HepG2 (cell line): ENCODE results near the gene VDR. TPM values are rescaled to one million over a fixed set of nuclear protein-coding genes. Genes with fewer than 3 reads are reported as not detected.

ENCODE experiments used
- CEBPB ChIP-seq: IDR thresholded peaks from 2 replicates; pipeline ENCODE4 v1.6.1; 2011; ENCODE audit warnings: low read depth, low read length, improper control_type of control experiment, borderline replicate concordance
- CHD4 ChIP-seq: fragments of 200-600 bp; sonication (generic); IDR thresholded peaks from 2 replicates; pipeline ENCODE4 v1.7.0; 2017; ENCODE audit warnings: mild to moderate bottlenecking, low read length, borderline replicate concordance
- FOXC1 ChIP-seq: sonication (generic); formaldehyde crosslinking; IDR thresholded peaks from 2 replicates; pipeline ENCODE4 v1.8.0; 2022; ENCODE audit warnings: mild to moderate bottlenecking, missing genetic modification reagents, borderline replicate concordance
- ISX ChIP-seq: sonication (generic); formaldehyde crosslinking; conservative IDR thresholded peaks from 2 replicates; pipeline ENCODE4 v1.5.0; 2020; ENCODE audit warnings: missing genetic modification reagents
- MIER3 ChIP-seq: IDR thresholded peaks from 2 replicates; pipeline ENCODE4 v1.6.1; 2016; ENCODE audit warnings: missing compliant biosample characterization, borderline replicate concordance
- NCOR1 ChIP-seq: fragments of 200-600 bp; sonication (generic); IDR thresholded peaks from 2 replicates; pipeline ENCODE4 v1.7.0; 2017; ENCODE audit warnings: antibody characterized with exemption, low read length, borderline replicate concordance
- NR2F6 ChIP-seq, 2 experiments: IDR thresholded peaks; 2 replicates each; pipeline ENCODE4 v1.6.1; 2016; ENCODE audit warnings: antibody characterized with exemption in 1 of 2, mild to moderate bottlenecking in 1 of 2
- PITX1 ChIP-seq: sonication (generic); formaldehyde crosslinking; IDR thresholded peaks from 2 replicates; pipeline ENCODE4 v1.5.1; 2020; ENCODE audit warnings: mild to moderate bottlenecking, missing genetic modification reagents
- SPEN ChIP-seq: sonication (generic); formaldehyde crosslinking; IDR thresholded peaks from 2 replicates; pipeline ENCODE4 v1.5.1; 2020; ENCODE audit warnings: low read depth, mild to moderate bottlenecking, missing genetic modification reagents
- THAP11 ChIP-seq: IDR thresholded peaks from 2 replicates; pipeline ENCODE4 v1.6.1; 2016; ENCODE audit warnings: missing biosample characterization, missing genetic modification reagents
- ZFX ChIP-seq: sonication (generic); formaldehyde crosslinking; IDR thresholded peaks from 2 replicates; pipeline ENCODE4 v1.4.0; 2020; ENCODE audit warnings: mild to moderate bottlenecking, low read depth, missing genetic modification reagents, moderate library complexity
- ZNF10 ChIP-seq: sonication (generic); formaldehyde crosslinking; IDR thresholded peaks from 2 replicates; pipeline ENCODE4 v1.4.0; 2020; ENCODE audit warnings: mild to moderate bottlenecking, low read depth, missing genetic modification reagents, borderline replicate concordance
- ZNF136 ChIP-seq: sonication (generic); formaldehyde crosslinking; IDR thresholded peaks from 2 replicates; pipeline ENCODE4 v1.8.1; 2022; ENCODE audit warnings: low read depth, mild to moderate bottlenecking, moderate library complexity, missing genetic modification reagents
- ZNF232 ChIP-seq: sonication (generic); formaldehyde crosslinking; IDR thresholded peaks from 2 replicates; pipeline ENCODE4 v1.4.0; 2020; ENCODE audit warnings: missing genetic modification reagents, borderline replicate concordance
- ZNF430 ChIP-seq: sonication (generic); formaldehyde crosslinking; IDR thresholded peaks from 2 replicates; pipeline ENCODE4 v1.9.0; 2021; ENCODE audit warnings: mild to moderate bottlenecking, missing genetic modification reagents
- polyA plus RNA-seq, 8 experiments: library from polyadenylated mRNA; depleted of rRNA in 3 of 8; stranded (reverse) in 7 of 8; unstranded in 1 of 8; fragments of >200 nt; fragmentation: Illumina TruSeq in 4 of 8; extraction: Trizol in 4 of 8; gene quantifications; 2 replicates each; pipeline versions ENCODE4 v1.2.1 to v1.2.3, GENCODE V29; 2011 to 2016; ENCODE audit warnings: low read depth in 4 of 8, missing spikeins in 1 of 8, mixed read lengths in 1 of 8; ENCODE audit not compliant: insufficient read depth in 1 of 8
- total RNA-seq, 5 experiments: library from RNA; depleted of rRNA; stranded (reverse); fragments of >200 nt; fragmentation: Illumina TruSeq; extraction: Trizol; gene quantifications; 2 replicates each; pipeline ENCODE4 v1.2.3, GENCODE V29; 2016; ENCODE audit warnings: low read depth in 1 of 5
- TF ChIP-seq, protein P1 (sequence below): sonication (generic); formaldehyde crosslinking; IDR thresholded peaks from 2 replicates; pipeline ENCODE4 v1.8.1; 2022; ENCODE audit warnings: low read depth, mild to moderate bottlenecking, missing genetic modification reagents
- TF ChIP-seq, protein P2 (sequence below): sonication (generic); formaldehyde crosslinking; IDR thresholded peaks from 2 replicates; pipeline ENCODE4 v1.8.1; 2023; ENCODE audit warnings: missing genetic modification reagents, mild to moderate bottlenecking, borderline replicate concordance
- TF ChIP-seq, protein P3 (sequence below): sonication (generic); formaldehyde crosslinking; IDR thresholded peaks from 2 replicates; pipeline ENCODE4 v1.9.0; 2021; ENCODE audit warnings: missing genetic modification reagents, borderline replicate concordance
- TF ChIP-seq, protein P4 (sequence below): sonication (generic); formaldehyde crosslinking; IDR thresholded peaks from 2 replicates; pipeline ENCODE4 v1.4.0; 2020; ENCODE audit warnings: missing genetic modification reagents, mild to moderate bottlenecking, borderline replicate concordance
- TF ChIP-seq, protein P5 (sequence below): sonication (generic); formaldehyde crosslinking; IDR thresholded peaks from 2 replicates; pipeline ENCODE4 v1.4.0; 2020; ENCODE audit warnings: missing genetic modification reagents

The VDR gene
- total and polyA plus RNA-seq, 2 of the 13 experiments (the other 11 are each of a cell fraction or from before 2014, with no cell fraction given): 0.08 to 0.33 TPM

DNA sequence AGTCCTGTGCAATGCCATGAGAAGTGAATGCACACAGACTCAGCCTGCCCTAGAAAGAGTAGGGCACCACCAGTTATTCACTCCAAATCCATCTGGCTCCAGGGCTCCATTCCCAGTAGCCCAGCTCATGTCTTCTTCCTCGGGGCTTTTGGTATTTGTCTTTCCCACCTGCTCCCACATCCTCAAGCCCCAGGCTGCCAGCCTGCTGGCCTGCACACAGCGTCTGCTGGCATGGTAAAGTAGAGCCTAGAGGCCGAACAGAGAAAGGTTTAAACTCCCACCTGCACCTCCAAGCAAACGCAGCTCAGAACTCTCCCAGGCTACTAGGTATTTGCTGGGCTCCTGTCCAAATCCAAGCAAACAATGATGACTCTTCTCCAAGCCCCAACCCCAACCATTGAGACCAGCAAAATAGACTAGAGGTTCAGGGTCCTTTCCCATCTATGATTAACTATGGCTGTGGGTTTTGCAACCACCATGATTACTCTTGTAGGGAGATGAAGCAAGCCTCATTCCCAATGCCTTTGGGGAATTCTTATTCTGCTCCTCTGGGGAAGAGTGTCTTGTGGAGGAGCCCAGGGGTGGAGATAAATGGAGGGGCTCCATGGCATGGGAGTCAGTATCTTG, 5.2 kb upstream of the VDR start (continued):
- TF ChIP-seq, protein P1, sequence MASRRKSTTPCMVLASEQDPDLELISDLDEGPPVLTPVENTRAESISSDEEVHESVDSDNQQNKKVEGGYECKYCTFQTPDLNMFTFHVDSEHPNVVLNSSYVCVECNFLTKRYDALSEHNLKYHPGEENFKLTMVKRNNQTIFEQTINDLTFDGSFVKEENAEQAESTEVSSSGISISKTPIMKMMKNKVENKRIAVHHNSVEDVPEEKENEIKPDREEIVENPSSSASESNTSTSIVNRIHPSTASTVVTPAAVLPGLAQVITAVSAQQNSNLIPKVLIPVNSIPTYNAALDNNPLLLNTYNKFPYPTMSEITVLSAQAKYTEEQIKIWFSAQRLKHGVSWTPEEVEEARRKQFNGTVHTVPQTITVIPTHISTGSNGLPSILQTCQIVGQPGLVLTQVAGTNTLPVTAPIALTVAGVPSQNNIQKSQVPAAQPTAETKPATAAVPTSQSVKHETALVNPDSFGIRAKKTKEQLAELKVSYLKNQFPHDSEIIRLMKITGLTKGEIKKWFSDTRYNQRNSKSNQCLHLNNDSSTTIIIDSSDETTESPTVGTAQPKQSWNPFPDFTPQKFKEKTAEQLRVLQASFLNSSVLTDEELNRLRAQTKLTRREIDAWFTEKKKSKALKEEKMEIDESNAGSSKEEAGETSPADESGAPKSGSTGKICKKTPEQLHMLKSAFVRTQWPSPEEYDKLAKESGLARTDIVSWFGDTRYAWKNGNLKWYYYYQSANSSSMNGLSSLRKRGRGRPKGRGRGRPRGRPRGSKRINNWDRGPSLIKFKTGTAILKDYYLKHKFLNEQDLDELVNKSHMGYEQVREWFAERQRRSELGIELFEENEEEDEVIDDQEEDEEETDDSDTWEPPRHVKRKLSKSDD (CRISPR knock-in tag): no peak
- no peak for TF ChIP-seq SPEN (CRISPR knock-in tag)
- TF ChIP-seq CHD4: 0 out of 2 replicates have a peak, but pooled peaks have one; percentile 72
- no peak for TF ChIP-seq ZFX (CRISPR knock-in tag)
- 0 out of 2 replicates have a peak, but pooled peaks have one; percentile 23 for TF ChIP-seq FOXC1 (CRISPR knock-in tag)
- TF ChIP-seq, protein P2, sequence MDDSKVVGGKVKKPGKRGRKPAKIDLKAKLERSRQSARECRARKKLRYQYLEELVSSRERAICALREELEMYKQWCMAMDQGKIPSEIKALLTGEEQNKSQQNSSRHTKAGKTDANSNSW (CRISPR knock-in tag): no peak
- TF ChIP-seq, protein P3, sequence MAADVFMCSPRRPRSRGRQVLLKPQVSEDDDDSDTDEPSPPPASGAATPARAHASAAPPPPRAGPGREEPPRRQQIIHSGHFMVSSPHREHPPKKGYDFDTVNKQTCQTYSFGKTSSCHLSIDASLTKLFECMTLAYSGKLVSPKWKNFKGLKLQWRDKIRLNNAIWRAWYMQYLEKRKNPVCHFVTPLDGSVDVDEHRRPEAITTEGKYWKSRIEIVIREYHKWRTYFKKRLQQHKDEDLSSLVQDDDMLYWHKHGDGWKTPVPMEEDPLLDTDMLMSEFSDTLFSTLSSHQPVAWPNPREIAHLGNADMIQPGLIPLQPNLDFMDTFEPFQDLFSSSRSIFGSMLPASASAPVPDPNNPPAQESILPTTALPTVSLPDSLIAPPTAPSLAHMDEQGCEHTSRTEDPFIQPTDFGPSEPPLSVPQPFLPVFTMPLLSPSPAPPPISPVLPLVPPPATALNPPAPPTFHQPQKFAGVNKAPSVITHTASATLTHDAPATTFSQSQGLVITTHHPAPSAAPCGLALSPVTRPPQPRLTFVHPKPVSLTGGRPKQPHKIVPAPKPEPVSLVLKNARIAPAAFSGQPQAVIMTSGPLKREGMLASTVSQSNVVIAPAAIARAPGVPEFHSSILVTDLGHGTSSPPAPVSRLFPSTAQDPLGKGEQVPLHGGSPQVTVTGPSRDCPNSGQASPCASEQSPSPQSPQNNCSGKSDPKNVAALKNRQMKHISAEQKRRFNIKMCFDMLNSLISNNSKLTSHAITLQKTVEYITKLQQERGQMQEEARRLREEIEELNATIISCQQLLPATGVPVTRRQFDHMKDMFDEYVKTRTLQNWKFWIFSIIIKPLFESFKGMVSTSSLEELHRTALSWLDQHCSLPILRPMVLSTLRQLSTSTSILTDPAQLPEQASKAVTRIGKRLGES (CRISPR knock-in tag): no peak
- TF ChIP-seq THAP11 (CRISPR knock-in tag): peak; percentile 20; the same call in 1 of the 2 replicates
- peak; percentile 93 for TF ChIP-seq CEBPB
- no peak for TF ChIP-seq ZNF10
- no peak for TF ChIP-seq ZNF136 (CRISPR knock-in tag)
- peak; percentile 41; the same call in 1 of the 2 replicates for TF ChIP-seq PITX1 (CRISPR knock-in tag)
- no peak for TF ChIP-seq NR2F6 (IDR thresholded peaks at IDR 0.05)
- TF ChIP-seq NR2F6 (CRISPR knock-in tag; IDR thresholded peaks at IDR 0.05): 0 out of 2 replicates have a peak, but pooled peaks have one; percentile 18
- peak; percentile 36; the same call in 1 of the 2 replicates for TF ChIP-seq ZNF232
- 0 out of 2 replicates have a peak, but pooled peaks have one; percentile 30 for TF ChIP-seq ZNF430 (CRISPR knock-in tag)
- TF ChIP-seq ISX (CRISPR knock-in tag): no peak
- TF ChIP-seq, protein P4, sequence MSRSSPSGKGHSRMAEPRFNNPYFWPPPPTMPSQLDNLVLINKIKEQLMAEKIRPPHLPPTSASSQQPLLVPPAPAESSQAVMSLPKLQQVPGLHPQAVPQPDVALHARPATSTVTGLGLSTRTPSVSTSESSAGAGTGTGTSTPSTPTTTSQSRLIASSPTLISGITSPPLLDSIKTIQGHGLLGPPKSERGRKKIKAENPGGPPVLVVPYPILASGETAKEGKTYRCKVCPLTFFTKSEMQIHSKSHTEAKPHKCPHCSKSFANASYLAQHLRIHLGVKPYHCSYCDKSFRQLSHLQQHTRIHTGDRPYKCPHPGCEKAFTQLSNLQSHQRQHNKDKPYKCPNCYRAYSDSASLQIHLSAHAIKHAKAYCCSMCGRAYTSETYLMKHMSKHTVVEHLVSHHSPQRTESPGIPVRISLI (CRISPR knock-in tag): no peak
- TF ChIP-seq, protein P5, sequence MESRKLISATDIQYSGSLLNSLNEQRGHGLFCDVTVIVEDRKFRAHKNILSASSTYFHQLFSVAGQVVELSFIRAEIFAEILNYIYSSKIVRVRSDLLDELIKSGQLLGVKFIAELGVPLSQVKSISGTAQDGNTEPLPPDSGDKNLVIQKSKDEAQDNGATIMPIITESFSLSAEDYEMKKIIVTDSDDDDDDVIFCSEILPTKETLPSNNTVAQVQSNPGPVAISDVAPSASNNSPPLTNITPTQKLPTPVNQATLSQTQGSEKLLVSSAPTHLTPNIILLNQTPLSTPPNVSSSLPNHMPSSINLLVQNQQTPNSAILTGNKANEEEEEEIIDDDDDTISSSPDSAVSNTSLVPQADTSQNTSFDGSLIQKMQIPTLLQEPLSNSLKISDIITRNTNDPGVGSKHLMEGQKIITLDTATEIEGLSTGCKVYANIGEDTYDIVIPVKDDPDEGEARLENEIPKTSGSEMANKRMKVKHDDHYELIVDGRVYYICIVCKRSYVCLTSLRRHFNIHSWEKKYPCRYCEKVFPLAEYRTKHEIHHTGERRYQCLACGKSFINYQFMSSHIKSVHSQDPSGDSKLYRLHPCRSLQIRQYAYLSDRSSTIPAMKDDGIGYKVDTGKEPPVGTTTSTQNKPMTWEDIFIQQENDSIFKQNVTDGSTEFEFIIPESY (CRISPR knock-in tag): no peak
- TF ChIP-seq MIER3 (CRISPR knock-in tag): no peak
- peak; percentile 22; the same call in 1 of the 2 replicates for TF ChIP-seq NCOR1
